Transverse colon (tissue), 4 donors: ENCODE measurements around the gene CCSER2. TPM values are rescaled to one million over a fixed set of nuclear protein-coding genes. Genes with fewer than 3 reads are reported as not detected.
"Not testable (repeated sequence)": the region's sequence is repeated elsewhere in the genome, so short reads cannot be mapped to it uniquely, and the experiment has no call there.

ENCODE experiments used
- DNase-seq: peaks from one replicate; pipeline ENCODE4 v3.0.0-alpha.2; 2019
- H3K27ac ChIP-seq, 4 donors: fragments of 200-600 bp; sonication (generic); 2 replicates each; pipeline ENCODE4 v1.5.1; 2016 to 2018; ENCODE audit warnings: inconsistent platforms in 4 of 4
- H3K27me3 ChIP-seq: fragments of 200-600 bp; sonication (generic); 2 replicates; pipeline ENCODE4 v1.5.1; 2017; ENCODE audit warnings: inconsistent platforms
- H3K36me3 ChIP-seq, 4 donors: fragments of 200-600 bp; sonication (generic); 2 replicates each; pipeline ENCODE4 v1.5.1; 2017 to 2019; ENCODE audit warnings: inconsistent platforms in 4 of 4
- H3K4me1 ChIP-seq, 4 donors: fragments of 200-600 bp; sonication (generic); 2 replicates each; pipeline ENCODE4 v1.5.1; 2017 to 2020; ENCODE audit warnings: inconsistent platforms in 4 of 4
- H3K4me3 ChIP-seq, 4 donors: fragments of 200-600 bp; sonication (generic); 1 replicate in 1 of 4; 2 replicates in 3 of 4; pipeline versions ENCODE4 v1.5.1 to v1.6.1; 2017 to 2019; ENCODE audit warnings: inconsistent platforms in 4 of 4
- H3K9me3 ChIP-seq, 2 donors: fragments of 200-600 bp; sonication (generic); 2 replicates each; pipeline ENCODE4 v1.5.1; 2017 to 2019; ENCODE audit warnings: inconsistent platforms in 2 of 2
- CTCF ChIP-seq, 5 experiments: fragments of 200-600 bp in 3 of 5; fragments of 450-650 bp in 2 of 5; sonication (generic) in 3 of 5; IDR thresholded peaks; 1 replicate in 2 of 5; 2 replicates in 3 of 5; pipeline ENCODE4 v1.5.1; 2016 to 2017; ENCODE audit warnings: antibody characterized with exemption in 5 of 5, inconsistent platforms in 3 of 5, mild to moderate bottlenecking in 2 of 5, moderate library complexity in 1 of 5
- EP300 ChIP-seq: sonication (generic); formaldehyde crosslinking; IDR thresholded peaks from one replicate; pipeline ENCODE4 v1.6.1; 2017; ENCODE audit warnings: antibody characterized with exemption, low read depth
- POLR2A ChIP-seq: fragments of 450-650 bp; IDR thresholded peaks from one replicate; pipeline ENCODE4 v1.6.1; 2016; ENCODE audit warnings: antibody characterized with exemption, mild to moderate bottlenecking, moderate library complexity
- POLR2AphosphoS5 ChIP-seq, 3 donors: sonication (generic); formaldehyde crosslinking; IDR thresholded peaks; one replicate each; pipeline ENCODE4 v1.6.1; 2016; ENCODE audit warnings: antibody characterized with exemption in 3 of 3
- WGBS, 2 donors: methylation state at CpG; one replicate each; pipeline ENCODE4 v1.1.5; 2018; ENCODE audit warnings: low coverage in 1 of 2; 5-methylcytosine and 5-hydroxymethylcytosine counted together
- in situ Hi-C, 4 donors: fragments of 200-750 bp; cut with MboI; loops; one replicate each; pipeline versions ENCODE4 v1.15.0 to v1.15.1; 2017; ENCODE audit warnings: low sequenced_read_pairs in 3 of 4, low pct_ligation_motif_present in 1 of 4, low pct_unique_long_range_greater_than_20kb in 1 of 4
- intact Hi-C: fragments of 100-400 bp; cut with DNase I; formaldehyde crosslinking; loops from one replicate; pipeline ENCODE4 v1.15.1; 2023; ENCODE audit warnings: low total_unique reads
- total RNA-seq, 4 donors: library from RNA; depleted of rRNA; stranded (reverse); fragments of >200 nt; gene quantifications; one replicate each; pipeline ENCODE4 v1.1.0, GENCODE V29; 2016

Gene CCSER2
- total RNA-seq, 4 donors from 2014 or later = 20.9 to 45.6 (median 33.7) TPM

- Histone ChIP-seq H3K36me3 (no peaks in the 10 kb centered on the region), H3K27me3 (no peaks in the 10 kb centered on the region), H3K4me3 (no peak overlapping the region), H3K27ac (no peak overlapping the region), H3K9me3 (no peaks in the 10 kb centered on the region), H3K4me1 (no peaks in the 10 kb centered on the region)
- in situ Hi-C loops (no loop called here), intact Hi-C loops (no loop called here)
- WGBS, 2 donors = 94 to 95% methylated on average over 6 to 8 of the region's 8 CpGs
- no peak for TF ChIP-seq EP300
- DNase-seq = no peak
These were observed 119.5 kb downstream of the CCSER2 start for GRCh38 chr10:84447701-84448400.

GRCh38 chr10:84449351-84449750 lies 121.0 kb downstream of the CCSER2 start:
- H3K27ac ChIP-seq, H3K36me3 ChIP-seq, H3K9me3 ChIP-seq, in situ Hi-C loops, H3K4me1 ChIP-seq, DNase-seq, H3K4me3 ChIP-seq, intact Hi-C loops, H3K27me3 ChIP-seq: not testable (repeated sequence)
- WGBS, 2 donors = 93 to 94% methylated on average over 7 of the region's 7 CpGs

- H3K4me1 ChIP-seq = peaks cover 0 to 6% (median 0%) of the 10 kb centered on the region in 4 donors
- H3K27ac ChIP-seq = no peak overlapping the region
- no peak for DNase-seq
- no peaks in the 10 kb centered on the region for H3K27me3 ChIP-seq
- no peaks in the 10 kb centered on the region for H3K9me3 ChIP-seq
- in situ Hi-C loops = no loop called here
- WGBS, 2 donors = 12% methylated on average over 1 of the region's 1 CpG; no CpG with 5 or more reads in 1 of the 2 donors
- no peak for TF ChIP-seq CTCF (IDR thresholded peaks at IDR 0.05)
- TF ChIP-seq EP300 = no peak
- no peak for TF ChIP-seq POLR2A
- TF ChIP-seq POLR2AphosphoS5 (IDR thresholded peaks at IDR 0.05) = no peak
- intact Hi-C loops = no loop called here
- no peaks in the 10 kb centered on the region for H3K36me3 ChIP-seq
- no peak overlapping the region for H3K4me3 ChIP-seq
These were observed 123.6 kb downstream of the CCSER2 start for GRCh38 chr10:84452003-84452402.

GRCh38 chr10:84453303-84453702 lies 124.9 kb downstream of the CCSER2 start:
- Histone ChIP-seq H3K36me3 (no peaks in the 10 kb centered on the region), H3K4me3 (no peak overlapping the region), H3K9me3 (no peaks in the 10 kb centered on the region), H3K27ac (no peak overlapping the region), H3K4me1 (peaks cover 0 to 6% (median 0%) of the 10 kb centered on the region in 4 donors), H3K27me3 (no peaks in the 10 kb centered on the region)
- TF ChIP-seq EP300 (no peak), POLR2A (no peak), POLR2AphosphoS5 (IDR thresholded peaks at IDR 0.05) (no peak), CTCF (IDR thresholded peaks at IDR 0.05) (no peak)
- WGBS, 2 donors = 90 to 91% methylated on average over 6 of the region's 6 CpGs
- in situ Hi-C loops (no loop called here), intact Hi-C loops (no loop called here)
- no peak for DNase-seq

GRCh38 chr10:84456126-84456525 lies 127.7 kb downstream of the CCSER2 start:
- no peak overlapping the region for H3K4me3 ChIP-seq
- peaks cover 9 to 10% of the 10 kb centered on the region in 2 donors for H3K9me3 ChIP-seq
- H3K36me3 ChIP-seq = peaks cover 0 to 10% (median 1%) of the 10 kb centered on the region in 4 donors
- 46 to 61% methylated on average over 2 of the region's 2 CpGs for WGBS, 2 donors
- intact Hi-C loops = no loop called here
- TF ChIP-seq CTCF (IDR thresholded peaks at IDR 0.05) = no peak
- no peak for TF ChIP-seq POLR2AphosphoS5 (IDR thresholded peaks at IDR 0.05)
- no peak for TF ChIP-seq POLR2A
- TF ChIP-seq EP300 = no peak
- peaks cover 0 to 6% (median 0%) of the 10 kb centered on the region in 4 donors for H3K4me1 ChIP-seq
- no peaks in the 10 kb centered on the region for H3K27me3 ChIP-seq
- no peak overlapping the region for H3K27ac ChIP-seq
- DNase-seq = no peak
- in situ Hi-C loops = no loop called here
